H1 (cell line): ENCODE results near the gene RABL3. TPM values are rescaled to one million over a fixed set of nuclear protein-coding genes. Genes with fewer than 3 reads are reported as not detected.

Experiments
- CTCF ChIA-PET: fragments of 300-600 bp; sonication (Branson Sonifier 250); formaldehyde crosslinking; loops from one replicate; lab custom pipeline; 2021; ENCODE audit not compliant: partially characterized antibody; lab: Charles Lee
- POLR2A ChIA-PET: fragments of 300-600 bp; sonication (Branson Sonifier 250); formaldehyde crosslinking; loops from one replicate; lab custom pipeline; 2021; ENCODE audit warnings: inconsistent platforms; ENCODE audit not compliant: partially characterized antibody; lab: Charles Lee
- DNase-seq, 2 experiments: peaks; one replicate each; pipeline versions ENCODE4 v3.0.0 to v3.0.0-alpha.2; 2010 to 2022; ENCODE audit warnings: low spot score in 2 of 2, low read depth in 1 of 2, mixed read lengths in 1 of 2
- FAIRE-seq: peaks from 2 replicates; lab custom pipeline; 2011; peaks lifted over from hg19 to GRCh38; lab: Jason Lieb, UNC
- H2AFZ ChIP-seq: 2 replicates; pipeline ENCODE4 v1.8.1; 2012; ENCODE audit warnings: low read length, inconsistent platforms
- H2AK5ac ChIP-seq: 2 replicates; pipeline ENCODE4 v1.6.1; 2013; ENCODE audit warnings: low read depth, low read length
- H2BK120ac ChIP-seq: replicated peaks from 2 replicates; pipeline ENCODE3; 2013; ENCODE audit warnings: low read depth, low read length, inconsistent platforms
- H2BK12ac ChIP-seq: 2 replicates; pipeline ENCODE4 v1.6.1; 2013; ENCODE audit warnings: low read depth, low read length
- H2BK15ac ChIP-seq: 2 replicates; pipeline ENCODE4 v1.6.1; 2013; ENCODE audit warnings: low read length
- H2BK20ac ChIP-seq: 2 replicates; pipeline ENCODE4 v1.6.1; 2013; ENCODE audit warnings: low read length
- H2BK5ac ChIP-seq: 2 replicates; pipeline ENCODE4 v1.6.1; 2013; ENCODE audit warnings: low read depth, low read length
- H3K14ac ChIP-seq: 2 replicates; pipeline ENCODE4 v1.6.1; 2013; ENCODE audit warnings: inconsistent platforms; ENCODE audit not compliant: insufficient read length
- H3K18ac ChIP-seq: 2 replicates; pipeline ENCODE4 v1.6.1; 2013; ENCODE audit warnings: low read length; ENCODE audit errors: extremely low read depth
- H3K23ac ChIP-seq: 2 replicates; pipeline ENCODE4 v1.6.1; 2013; ENCODE audit warnings: inconsistent platforms; ENCODE audit not compliant: insufficient read length
- H3K23me2 ChIP-seq: 2 replicates; pipeline ENCODE4 v1.6.1; 2013; ENCODE audit warnings: low read depth, low read length
- H3K27ac ChIP-seq: 2 replicates; pipeline ENCODE4 v1.6.1; 2011; ENCODE audit warnings: low read depth, low read length, inconsistent platforms
- H3K27me3 ChIP-seq, 4 experiments: replicated peaks in 1 of 4; 1 replicate in 1 of 4; 2 replicates in 3 of 4; pipeline versions ENCODE4 v1.6.1 to v1.8.1; 2011 to 2013; ENCODE audit warnings: low read length in 3 of 4, mild to moderate bottlenecking in 3 of 4, inconsistent platforms in 2 of 4, mixed read lengths in 2 of 4, moderate library complexity in 1 of 4; ENCODE audit not compliant: control insufficient read depth in 3 of 4, insufficient read depth in 3 of 4; ENCODE audit errors: extremely low read depth in 1 of 4
- H3K36me3 ChIP-seq, 4 experiments: 2 replicates each; pipeline versions ENCODE4 v1.6.1 to v1.8.1; 2011 to 2013; ENCODE audit warnings: mild to moderate bottlenecking in 4 of 4, low read length in 3 of 4, moderate library complexity in 2 of 4, control low read depth in 1 of 4, inconsistent platforms in 1 of 4; ENCODE audit not compliant: insufficient read depth in 4 of 4, control insufficient read depth in 2 of 4
- H3K4ac ChIP-seq: replicated peaks from 2 replicates; pipeline ENCODE3; 2013; ENCODE audit warnings: low read length, low read depth, mixed read lengths, inconsistent platforms; ENCODE audit not compliant: insufficient read length
- H3K4me1 ChIP-seq, 4 experiments: replicated peaks in 1 of 4; 1 replicate in 1 of 4; 2 replicates in 3 of 4; pipeline versions ENCODE4 v1.6.1 to v1.8.1; 2011 to 2013; ENCODE audit warnings: low read length in 3 of 4, inconsistent platforms in 2 of 4, mixed read lengths in 1 of 4; ENCODE audit not compliant: insufficient read depth in 4 of 4, control insufficient read depth in 3 of 4
- H3K4me2 ChIP-seq, 2 experiments: 2 replicates each; pipeline versions ENCODE4 v1.6.1 to v1.8.1; 2011 to 2013; ENCODE audit warnings: low read depth in 2 of 2, low read length in 2 of 2, control low read depth in 1 of 2, inconsistent platforms in 1 of 2, mild to moderate bottlenecking in 1 of 2; ENCODE audit not compliant: insufficient read depth in 1 of 2
- H3K4me3 ChIP-seq, 4 experiments: fragments of 200-600, 300-600 bp in 1 of 4; sonication (generic), shearing (Covaris generic), sonication (Bioruptor Twin) in 1 of 4; 2 replicates each; pipeline versions ENCODE4 v1.5.1 to v1.8.1; 2011 to 2016; ENCODE audit warnings: low read length in 4 of 4, low read depth in 3 of 4, control low read depth in 2 of 4, inconsistent platforms in 2 of 4, mild to moderate bottlenecking in 2 of 4, mixed read lengths in 1 of 4, moderate library complexity in 1 of 4; ENCODE audit not compliant: insufficient read depth in 2 of 4; ENCODE audit errors: extremely low read depth in 1 of 4
- H3K56ac ChIP-seq: replicated peaks from 2 replicates; pipeline ENCODE3; 2013; ENCODE audit warnings: low read depth, mild to moderate bottlenecking, mixed read lengths, low read length, inconsistent platforms; ENCODE audit not compliant: insufficient read length
- H3K79me1 ChIP-seq: 2 replicates; pipeline ENCODE4 v1.6.1; 2013; ENCODE audit warnings: low read depth, low read length, control low read depth
- H3K79me2 ChIP-seq, 2 experiments: 2 replicates each; pipeline versions ENCODE4 v1.6.1 to v1.8.1; 2012 to 2013; ENCODE audit warnings: low read length in 2 of 2, mild to moderate bottlenecking in 2 of 2, inconsistent platforms in 1 of 2; ENCODE audit not compliant: insufficient read depth in 2 of 2, control insufficient read depth in 1 of 2
- H3K9ac ChIP-seq, 4 experiments: replicated peaks in 1 of 4; 1 replicate in 1 of 4; 2 replicates in 3 of 4; pipeline versions ENCODE4 v1.6.1 to v1.8.1; 2011 to 2013; ENCODE audit warnings: low read depth in 3 of 4, low read length in 3 of 4, control low read depth in 2 of 4, mild to moderate bottlenecking in 2 of 4, moderate library complexity in 2 of 4, inconsistent platforms in 1 of 4; ENCODE audit errors: extremely low read depth in 1 of 4
- H3K9me3 ChIP-seq, 2 experiments: 2 replicates each; pipeline versions ENCODE4 v1.6.1 to v1.8.1; 2012 to 2013; ENCODE audit warnings: mild to moderate bottlenecking in 2 of 2, moderate library complexity in 2 of 2, control low read depth in 1 of 2, inconsistent platforms in 1 of 2, low read depth in 1 of 2, low read length in 1 of 2, mixed read lengths in 1 of 2; ENCODE audit not compliant: insufficient read depth in 2 of 2
- H4K20me1 ChIP-seq, 2 experiments: replicated peaks in 1 of 2; 2 replicates each; pipeline versions ENCODE3 to v1.8.1; 2011 to 2013; ENCODE audit warnings: inconsistent platforms in 2 of 2, low read length in 2 of 2, mild to moderate bottlenecking in 1 of 2; ENCODE audit not compliant: insufficient read depth in 2 of 2, control insufficient read depth in 1 of 2
- H4K5ac ChIP-seq: 2 replicates; pipeline ENCODE4 v1.6.1; 2013; ENCODE audit warnings: low read length, low read depth, mixed read lengths, inconsistent platforms; ENCODE audit not compliant: insufficient read length
- H4K8ac ChIP-seq: 2 replicates; pipeline ENCODE4 v1.8.0; 2013; ENCODE audit warnings: mild to moderate bottlenecking, moderate library complexity, low read length, inconsistent platforms; ENCODE audit not compliant: insufficient read depth; ENCODE audit errors: extremely low read depth
- H4K91ac ChIP-seq: replicated peaks from 2 replicates; pipeline ENCODE3; 2013; ENCODE audit warnings: low read length, mixed read lengths, inconsistent platforms; ENCODE audit not compliant: insufficient read length
- ASH2L ChIP-seq: fragments of 200-600, 300-600 bp; sonication (generic); IDR thresholded peaks from one replicate; pipeline ENCODE4 v1.7.1; 2017; ENCODE audit warnings: low read length
- ATF3 ChIP-seq: IDR thresholded peaks from 2 replicates; pipeline ENCODE4 v1.6.1; 2011; ENCODE audit warnings: low read depth, mild to moderate bottlenecking, low read length; ENCODE audit not compliant: insufficient read depth
- CTBP2 ChIP-seq: IDR thresholded peaks from 2 replicates; pipeline ENCODE4 v1.7.0; 2011; ENCODE audit warnings: borderline replicate concordance, mild to moderate bottlenecking, moderate library complexity, mixed read lengths, low read length; ENCODE audit not compliant: insufficient read depth, insufficient read length
- EGR1 ChIP-seq: IDR thresholded peaks from 2 replicates; pipeline ENCODE4 v1.6.1; 2011; ENCODE audit warnings: low read depth, low read length, borderline replicate concordance
- GABPA ChIP-seq: IDR thresholded peaks from 2 replicates; pipeline ENCODE4 v1.6.1; 2011; ENCODE audit warnings: mild to moderate bottlenecking, low read length, moderate library complexity, borderline replicate concordance; ENCODE audit not compliant: insufficient read depth
- JUN ChIP-seq: IDR thresholded peaks from 2 replicates; pipeline ENCODE4 v1.6.1; 2011; ENCODE audit warnings: low read depth, mild to moderate bottlenecking, improper control_type of control experiment, low read length
- KDM1A ChIP-seq: fragments of 200-600, 300-600 bp; sonication (generic); IDR thresholded peaks from 2 replicates; pipeline ENCODE4 v1.7.1; 2016; ENCODE audit warnings: mild to moderate bottlenecking, low read length, borderline replicate concordance
- KDM4A ChIP-seq: IDR thresholded peaks from one replicate; pipeline ENCODE4 v1.7.1; 2012; ENCODE audit warnings: low read depth, mild to moderate bottlenecking, moderate library complexity, low read length, inconsistent platforms; ENCODE audit not compliant: severe bottlenecking
- RXRA ChIP-seq: IDR thresholded peaks from 2 replicates; pipeline ENCODE4 v1.6.1; 2011; ENCODE audit warnings: low read depth, mild to moderate bottlenecking, low read length, moderate library complexity; ENCODE audit not compliant: insufficient read depth
- SAP30 ChIP-seq: fragments of 300-600 bp; sonication (generic); IDR thresholded peaks from 2 replicates; pipeline ENCODE4 v1.7.1; 2012; ENCODE audit warnings: low read length, moderate library complexity, mild to moderate bottlenecking, inconsistent platforms; ENCODE audit not compliant: insufficient read depth, insufficient replicate concordance
- SIN3A ChIP-seq, 2 experiments: IDR thresholded peaks in 1 of 2; conservative IDR thresholded peaks in 1 of 2; 2 replicates each; pipeline ENCODE4 v1.6.1; 2011 to 2012; ENCODE audit warnings: low read length in 2 of 2, improper control_type of control experiment in 1 of 2, low read depth in 1 of 2, mild to moderate bottlenecking in 1 of 2
- USF2 ChIP-seq: IDR thresholded peaks from 2 replicates; pipeline ENCODE4 v1.6.1; 2011; ENCODE audit warnings: low read length, improper control_type of control experiment
- WGBS, 2 experiments: shearing (Covaris generic) in 1 of 2; methylation state at CpG; one replicate each; pipeline versions ENCODE4 v1.1.6 to v1.1.7; 2013 to 2015; ENCODE audit warnings: low lambda C conversion rate in 2 of 2, mixed read lengths in 2 of 2, inconsistent platforms in 1 of 2, low coverage in 1 of 2, missing lambda C conversion rate in 1 of 2; ENCODE audit not compliant: insufficient replicate concordance in 2 of 2, insufficient coverage in 1 of 2, insufficient read length in 1 of 2; ENCODE audit errors: extremely low coverage in 1 of 2, missing lambda C conversion rate in 1 of 2; 5-methylcytosine and 5-hydroxymethylcytosine counted together
- polyA plus RNA-seq, 7 experiments: library from polyadenylated mRNA; depleted of rRNA in 3 of 7; stranded (reverse) in 5 of 7; unstranded in 2 of 7; fragments of >200 nt in 5 of 7; fragments of 200-250 nt in 2 of 7; gene quantifications; 1 replicate in 5 of 7; 2 replicates in 1 of 7; 4 replicates in 1 of 7; pipeline versions ENCODE4 v1.2.1 to v1.2.3, GENCODE V29; 2011 to 2013; ENCODE audit warnings: missing spikeins in 2 of 7, mixed read lengths in 2 of 7
- total RNA-seq: library from RNA; stranded (reverse); fragmentation: NEBNext Ultra II Directional; extraction: Animal tissue kit (Norgen Biotek cat#: 25700); gene quantifications from 2 replicates; pipeline ENCODE4 v1.2.1, GENCODE V29; 2021

Gene RABL3
- total and polyA plus RNA-seq, 2 of the 8 experiments (the other 6 are each of a cell fraction or from before 2014, with no cell fraction given): 4.4 to 19.2 TPM

- Histone ChIP-seq H3K27ac (no peak overlapping the region), H3K27me3 (no peaks in the 10 kb centered on the region), H2BK15ac (no peak overlapping the region), H3K4me1 (no peaks in the 10 kb centered on the region), H4K20me1 (no peaks in the 10 kb centered on the region), H3K4ac (no peak overlapping the region), H3K4me2 (no peak overlapping the region), H3K9me3 (peaks cover 8 to 10% of the 10 kb centered on the region in 2 experiments; a peak in 3 of 4 replicates), H3K18ac (no peak overlapping the region), H4K5ac (no peak overlapping the region), H3K4me3 (no peak overlapping the region), H3K79me2 (no peaks in the 10 kb centered on the region), H3K23ac (no peak overlapping the region), H2BK12ac (no peak overlapping the region), H3K79me1 (no peaks in the 10 kb centered on the region), H2BK5ac (no peak overlapping the region), H3K9ac (no peak overlapping the region), H2BK120ac (no peak overlapping the region), H3K36me3 (no peaks in the 10 kb centered on the region; a peak in 1 of 8 replicates), H2AK5ac (no peak overlapping the region), H2BK20ac (no peak overlapping the region), H3K56ac (no peak overlapping the region), H2AFZ (no peak overlapping the region), H4K8ac (no peak overlapping the region), H4K91ac (no peak overlapping the region), H3K23me2 (no peaks in the 10 kb centered on the region), H3K14ac (no peak overlapping the region)
- CTCF ChIA-PET: no interaction called here
- POLR2A ChIA-PET: no interaction called here
- 73% methylated on average over 1 of the region's 1 CpG; no CpG with 5 or more reads in 1 of the 2 experiments for WGBS, 2 experiments
- FAIRE-seq: no peak
- no peak for DNase-seq
- TF ChIP-seq GABPA: no peak
- TF ChIP-seq EGR1: no peak
- TF ChIP-seq RXRA: no peak
- TF ChIP-seq ASH2L: no peak
- TF ChIP-seq JUN: no peak
- no peak for TF ChIP-seq SIN3A (conservative IDR thresholded peaks at IDR 0.05 in 1 of 2, IDR thresholded peaks at IDR 0.05 in 1 of 2; ENCODE audit: low read depth in 1 of 2, low read length in 2 of 2)
- TF ChIP-seq USF2: no peak
- TF ChIP-seq KDM1A: no peak
- no peak for TF ChIP-seq KDM4A
- TF ChIP-seq CTBP2: no peak
- TF ChIP-seq ATF3: no peak
- no peak for TF ChIP-seq SAP30
Measured at GRCh38 chr3:120659285-120659684, 83.0 kb downstream of the RABL3 start.
